ENCODE data around the gene MMAA.
"Not testable (repeated sequence)": the region's sequence is repeated elsewhere in the genome, so short reads cannot be mapped to it uniquely, and the experiment has no call there.

The MMAA gene

GRCh38 chr4:145681518-145681917, 62.3 kb downstream of the MMAA start:
- TF ChIP-seq TOX (CRISPR knock-in tag; IDR thresholded peaks at IDR 0.05; ENCODE audit: borderline replicate concordance), result no peak
- no peak for TF ChIP-seq OSR1 (CRISPR knock-in tag; IDR thresholded peaks at IDR 0.05)
- TF ChIP-seq ZFP3 (CRISPR knock-in tag; IDR thresholded peaks at IDR 0.05), result no peak
- TF ChIP-seq GLIS3 (CRISPR knock-in tag; IDR thresholded peaks at IDR 0.05), result no peak
- no peak for TF ChIP-seq ISL1 (CRISPR knock-in tag; IDR thresholded peaks at IDR 0.05)
- no peak for TF ChIP-seq CREB5 (CRISPR knock-in tag; IDR thresholded peaks at IDR 0.05; ENCODE audit: low read depth)
- TF ChIP-seq TCF4 (CRISPR knock-in tag; IDR thresholded peaks at IDR 0.05; ENCODE audit: borderline replicate concordance), result no peak
- no peak for TF ChIP-seq TSHZ2 (CRISPR knock-in tag; IDR thresholded peaks at IDR 0.05)
- no peak for TF ChIP-seq ZNF8 (CRISPR knock-in tag; IDR thresholded peaks at IDR 0.05)
- no peak for TF ChIP-seq PPARA (CRISPR knock-in tag; IDR thresholded peaks at IDR 0.05; ENCODE audit: borderline replicate concordance)
- no peak for ATAC-seq

- ATAC-seq, result no peak
- no peak for TF ChIP-seq ZNF565 (CRISPR knock-in tag; conservative IDR thresholded peaks at IDR 0.05; ENCODE audit: low read depth)
- TF ChIP-seq ZNF8 (CRISPR knock-in tag; IDR thresholded peaks at IDR 0.05), result no peak
- no peak for TF ChIP-seq ZFP3 (CRISPR knock-in tag; IDR thresholded peaks at IDR 0.05)
- TF ChIP-seq RARB (CRISPR knock-in tag; IDR thresholded peaks at IDR 0.05), result no peak
- TF ChIP-seq CREB5 (CRISPR knock-in tag; IDR thresholded peaks at IDR 0.05; ENCODE audit: low read depth), result no peak
- no peak for TF ChIP-seq ARNTL (CRISPR knock-in tag; IDR thresholded peaks at IDR 0.05; ENCODE audit: borderline replicate concordance, low read depth)
Observed at GRCh38 chr4:145681956-145682355, 62.8 kb downstream of the MMAA start.

GRCh38 chr4:145686991-145687390, 67.8 kb downstream of the MMAA start:
- ATAC-seq, result no peak

GRCh38 chr4:145690610-145691009, 71.4 kb downstream of the MMAA start:
- no peak for ATAC-seq
- TF ChIP-seq BACH2 (CRISPR knock-in tag; IDR thresholded peaks at IDR 0.05; ENCODE audit: borderline replicate concordance), result no peak
- TF ChIP-seq ZC3H10 (CRISPR knock-in tag; IDR thresholded peaks at IDR 0.05), result no peak
- no peak for TF ChIP-seq PPARA (CRISPR knock-in tag; IDR thresholded peaks at IDR 0.05; ENCODE audit: borderline replicate concordance)
- TF ChIP-seq CSRNP3 (CRISPR knock-in tag; IDR thresholded peaks at IDR 0.05), result no peak
- no peak for TF ChIP-seq TCF4 (CRISPR knock-in tag; IDR thresholded peaks at IDR 0.05; ENCODE audit: borderline replicate concordance)
- TF ChIP-seq ARNTL (CRISPR knock-in tag; IDR thresholded peaks at IDR 0.05; ENCODE audit: borderline replicate concordance, low read depth), result no peak
- TF ChIP-seq SNAI2 (CRISPR knock-in tag; IDR thresholded peaks at IDR 0.05), result no peak
- no peak for TF ChIP-seq ZNF8 (CRISPR knock-in tag; IDR thresholded peaks at IDR 0.05)
- no peak for TF ChIP-seq ZNF565 (CRISPR knock-in tag; conservative IDR thresholded peaks at IDR 0.05; ENCODE audit: low read depth)
- no peak for TF ChIP-seq ZFP3 (CRISPR knock-in tag; IDR thresholded peaks at IDR 0.05)

More at GRCh38 chr4:145686991-145687390, 67.8 kb downstream of the MMAA start:
- no peak for TF ChIP-seq ZNF8 (CRISPR knock-in tag; IDR thresholded peaks at IDR 0.05)
- TF ChIP-seq TOX (CRISPR knock-in tag; IDR thresholded peaks at IDR 0.05; ENCODE audit: borderline replicate concordance), result no peak
- TF ChIP-seq ZNF70 (CRISPR knock-in tag; IDR thresholded peaks at IDR 0.05), result no peak
- no peak for TF ChIP-seq OSR1 (CRISPR knock-in tag; IDR thresholded peaks at IDR 0.05)
- TF ChIP-seq TSHZ2 (CRISPR knock-in tag; IDR thresholded peaks at IDR 0.05), result no peak
- no peak for TF ChIP-seq ZFP30 (CRISPR knock-in tag; IDR thresholded peaks at IDR 0.05)
- TF ChIP-seq ARNTL (CRISPR knock-in tag; IDR thresholded peaks at IDR 0.05; ENCODE audit: borderline replicate concordance, low read depth), result no peak
- no peak for TF ChIP-seq RARB (CRISPR knock-in tag; IDR thresholded peaks at IDR 0.05)
- no peak for TF ChIP-seq ISL1 (CRISPR knock-in tag; IDR thresholded peaks at IDR 0.05)
- no peak for TF ChIP-seq ZC3H10 (CRISPR knock-in tag; IDR thresholded peaks at IDR 0.05)
- no peak for TF ChIP-seq CSDC2 (CRISPR knock-in tag; IDR thresholded peaks at IDR 0.05)

- ATAC-seq, result not testable (repeated sequence)
Observed at GRCh38 chr4:145691416-145691815, 72.2 kb downstream of the MMAA start.

Data from SK-N-SH treated with all-trans-retinoic acid at 6 μM for 48 hours (cell line).